ENCODE measurements around the gene LY86.
"Not testable (repeated sequence)": the region's sequence is repeated elsewhere in the genome, so short reads cannot be mapped to it uniquely, and the experiment has no call there.

LY86 gene

DNA sequence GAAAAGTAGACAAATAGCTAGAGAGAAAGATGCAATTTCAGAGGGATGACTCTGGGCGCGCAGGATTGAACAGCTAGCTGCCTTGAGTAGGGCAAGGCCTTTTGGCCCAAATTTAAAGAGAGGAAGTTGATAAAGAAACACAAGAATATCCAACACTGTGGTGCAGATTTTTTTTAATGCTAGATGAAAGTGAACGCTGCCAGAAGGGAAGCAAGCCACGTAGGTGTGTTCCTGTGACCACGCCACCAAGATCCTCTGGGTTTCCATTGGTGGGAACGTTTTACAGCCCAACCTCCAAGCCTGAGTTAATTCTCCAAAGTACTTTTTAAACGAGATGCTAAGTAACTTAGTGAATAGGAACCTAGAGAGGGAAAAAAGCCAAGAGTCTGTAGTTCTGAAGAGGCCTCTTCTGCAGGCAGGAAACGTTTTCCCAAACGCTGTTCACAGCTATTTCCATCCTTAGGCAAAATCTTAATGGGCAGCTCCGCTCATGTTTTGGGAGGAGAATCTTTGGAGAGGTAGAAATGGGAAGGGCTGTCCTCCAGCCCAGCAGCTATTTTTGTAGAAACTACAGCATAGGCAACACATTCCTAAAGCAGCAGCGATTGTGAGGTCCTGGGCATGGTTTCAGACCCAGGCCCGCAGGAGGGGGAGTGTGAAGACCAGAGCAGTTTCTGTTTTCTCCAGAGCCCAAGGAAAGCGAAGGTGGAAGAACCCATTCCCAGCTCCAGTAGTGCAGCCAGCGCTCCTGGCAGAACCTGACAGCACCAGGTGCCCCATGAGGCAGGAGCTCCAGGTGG lies 8.2 kb downstream of the LY86 start:
- DNase-seq (ENCODE audit: low read depth): no peak

DNA sequence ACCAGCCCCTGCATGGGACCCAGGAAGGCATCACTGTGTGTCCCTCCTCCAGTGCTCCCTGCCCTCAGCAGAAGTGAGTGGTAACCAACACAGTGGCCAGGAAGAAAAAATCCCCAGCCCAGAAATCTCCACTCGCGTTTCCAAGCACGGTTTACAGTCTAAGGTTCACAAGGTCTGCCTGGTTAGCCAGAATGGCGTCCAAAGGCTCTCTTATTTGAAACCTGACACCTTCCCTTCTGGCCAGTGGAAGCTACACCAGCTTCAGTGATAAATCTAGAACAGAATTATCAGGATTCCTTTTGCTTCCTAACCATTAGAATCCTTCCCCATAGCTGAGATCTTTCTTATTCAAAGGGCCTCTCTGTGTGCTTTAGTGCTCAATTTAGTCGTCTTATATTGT lies 9.2 kb downstream of the LY86 start:
- no peak for DNase-seq (ENCODE audit: low read depth)

DNA sequence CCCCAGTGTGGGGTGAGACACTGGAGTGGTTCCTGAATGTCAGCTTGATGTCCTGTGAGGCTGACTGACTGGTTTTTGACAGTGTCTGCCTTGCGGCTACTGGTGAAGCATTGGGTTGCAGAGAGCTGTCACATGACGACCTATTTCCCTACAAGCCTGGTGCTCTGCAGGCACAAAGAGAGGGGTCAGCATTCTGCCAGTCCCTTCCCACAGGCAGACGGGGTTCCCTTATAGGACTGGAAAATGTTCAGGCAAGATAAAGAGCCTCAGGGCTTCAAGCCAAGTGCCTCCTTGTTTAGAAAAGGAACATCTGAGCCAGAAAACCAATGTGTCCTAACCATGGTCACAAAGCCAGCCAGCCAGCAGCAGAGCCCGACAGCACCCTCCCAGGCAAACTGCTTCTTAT lies 11.0 kb downstream of the LY86 start:
- no peak for DNase-seq (ENCODE audit: low read depth)

DNA sequence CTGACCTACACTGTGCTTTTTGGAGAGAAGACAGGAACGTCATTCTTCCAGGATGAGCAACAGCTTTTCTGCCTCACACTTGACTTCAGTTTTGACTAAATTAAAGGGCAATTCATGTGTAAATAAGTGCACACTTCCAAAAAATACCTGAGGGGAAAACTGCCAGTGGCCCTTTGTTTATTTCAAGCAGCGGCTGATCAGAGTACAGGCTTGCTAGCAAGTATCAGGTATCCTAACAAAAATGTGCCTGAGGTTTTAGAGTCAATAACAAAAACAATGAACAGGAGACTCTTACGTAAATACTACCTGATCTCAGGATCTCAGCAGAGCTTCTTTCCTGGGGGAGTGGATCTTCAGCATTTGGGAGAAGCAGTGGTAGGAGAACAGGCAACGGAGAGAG lies 12.4 kb downstream of the LY86 start:
- DNase-seq (ENCODE audit: low read depth): no peak

DNA sequence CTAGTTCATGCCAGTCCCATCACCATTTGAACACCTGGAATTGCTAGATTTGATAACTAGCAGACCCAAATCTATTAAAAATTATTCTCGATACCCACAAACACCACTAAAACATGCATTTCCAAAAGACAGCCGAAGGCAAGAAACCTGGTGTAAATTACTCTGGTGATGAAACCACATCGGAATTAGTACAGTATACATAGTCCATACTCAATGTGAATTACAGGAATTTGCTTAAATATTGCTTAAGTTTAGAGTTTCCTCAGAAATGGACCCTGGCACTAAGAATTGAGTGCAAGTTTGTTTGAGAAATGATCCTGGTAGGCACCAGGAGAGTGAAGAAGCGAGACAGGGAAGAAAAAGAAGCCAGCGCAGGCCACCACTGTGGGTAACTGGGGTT lies 13.7 kb downstream of the LY86 start:
- DNase-seq (ENCODE audit: low read depth): no peak

DNA sequence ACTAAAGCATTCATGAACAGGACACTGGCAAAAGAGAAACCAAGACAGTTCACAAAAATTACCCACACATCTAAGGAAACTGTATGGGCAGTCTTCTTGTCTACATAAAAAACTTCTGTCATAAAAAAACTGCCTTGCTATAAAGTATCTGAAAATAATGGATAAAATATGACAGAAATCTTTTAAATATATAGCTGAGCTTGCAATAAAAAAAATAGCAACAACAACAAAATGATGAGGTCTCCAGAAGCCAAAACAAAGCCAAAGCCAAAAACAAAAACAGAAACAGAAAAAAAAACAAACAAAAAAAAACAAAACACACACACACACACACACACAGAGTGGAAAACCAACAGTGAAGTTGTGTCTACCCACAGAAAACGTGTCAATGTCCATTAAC lies 14.8 kb downstream of the LY86 start:
- no peak for DNase-seq (ENCODE audit: low read depth)

DNA sequence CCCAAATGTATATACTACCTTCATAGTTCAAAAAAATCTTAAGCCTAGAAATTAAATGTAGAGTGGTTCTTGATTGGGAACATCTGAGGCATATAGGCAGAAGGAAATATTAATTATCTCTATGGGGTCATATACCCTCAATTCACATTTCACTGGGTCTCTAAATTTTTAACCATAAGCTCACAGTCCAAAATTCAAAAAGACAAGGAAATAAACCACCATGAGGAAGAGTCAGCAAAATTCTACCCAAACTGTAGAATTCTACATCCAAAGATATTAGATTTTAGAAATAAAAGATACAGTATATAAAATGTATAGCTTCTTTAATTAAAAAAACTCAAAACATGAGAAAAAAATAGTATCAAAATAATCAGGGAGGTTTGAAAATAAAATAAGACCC lies 15.5 kb downstream of the LY86 start:
- no peak for DNase-seq (ENCODE audit: low read depth)

DNA sequence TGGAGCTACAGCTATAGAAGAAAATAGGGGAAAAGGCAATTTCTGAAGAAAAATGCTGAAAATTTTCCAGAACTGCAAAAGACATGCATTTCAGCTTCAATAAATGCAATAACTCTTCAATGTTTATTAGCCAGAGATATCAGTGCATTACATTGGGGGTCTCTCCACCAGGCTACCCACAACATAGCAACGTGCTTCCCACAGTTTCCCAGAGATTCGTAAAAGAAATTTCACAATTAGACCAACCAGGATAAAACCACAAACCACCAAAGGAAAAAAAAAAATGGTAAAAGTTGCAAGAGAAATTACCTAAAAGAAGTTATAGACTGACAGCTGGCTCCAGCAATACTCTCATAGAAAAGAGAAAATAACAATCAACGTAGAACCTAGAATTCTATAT lies 16.0 kb downstream of the LY86 start:
- DNase-seq (ENCODE audit: low read depth): no peak

DNA sequence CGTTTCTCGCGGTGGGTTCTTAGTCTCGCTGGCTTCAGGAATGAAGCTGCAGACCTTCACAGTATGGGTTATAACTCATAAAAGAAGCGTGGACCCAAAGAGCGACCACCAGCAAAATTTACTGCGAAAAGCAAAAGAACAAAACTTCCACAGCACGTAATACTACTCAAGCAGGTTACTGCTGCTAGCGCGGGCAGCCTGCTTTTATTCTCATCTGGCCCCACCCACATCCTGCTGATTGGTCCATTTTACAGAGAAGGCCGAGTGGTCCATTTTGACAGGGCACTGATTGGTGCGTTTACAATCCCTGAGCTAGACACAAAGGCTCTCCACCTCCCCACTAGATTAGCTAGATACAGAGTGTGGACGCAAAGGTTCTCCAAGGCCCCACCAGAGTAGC lies 17.4 kb downstream of the LY86 start:
- DNase-seq (ENCODE audit: low read depth): no peak

DNA sequence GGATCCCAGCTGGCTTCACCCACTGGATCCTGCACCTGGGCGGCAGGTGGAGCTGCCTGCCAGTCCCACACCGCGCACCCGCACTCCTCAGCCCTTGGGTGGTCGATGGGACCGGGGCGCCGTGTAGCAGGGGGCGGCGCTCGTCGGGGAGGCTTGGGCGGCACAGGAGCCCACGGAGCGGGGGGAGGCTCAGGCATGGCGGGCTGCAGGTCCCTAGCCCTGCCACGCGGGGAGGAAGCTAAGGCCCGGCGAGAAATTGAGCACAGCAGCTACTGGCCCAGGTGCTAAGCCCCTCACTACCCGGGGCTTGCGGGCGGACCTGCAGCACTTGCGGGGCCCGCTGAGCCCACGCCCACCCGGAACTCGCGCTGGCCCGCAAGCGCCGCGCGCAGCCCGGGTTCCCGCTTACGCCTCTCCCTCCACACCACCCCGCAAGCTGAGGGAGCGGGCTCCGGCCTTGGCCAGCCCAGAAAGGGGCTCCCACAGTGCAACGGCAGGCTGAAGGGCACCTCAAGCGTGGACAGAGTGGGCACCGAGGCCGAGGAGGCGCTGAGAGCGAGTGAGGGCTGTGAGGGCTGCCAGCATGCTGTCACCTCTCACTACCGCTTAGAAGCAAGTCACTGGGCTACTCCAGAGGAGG lies 18.0 kb downstream of the LY86 start:
- DNase-seq (ENCODE audit: low read depth): not testable (repeated sequence)

DNA sequence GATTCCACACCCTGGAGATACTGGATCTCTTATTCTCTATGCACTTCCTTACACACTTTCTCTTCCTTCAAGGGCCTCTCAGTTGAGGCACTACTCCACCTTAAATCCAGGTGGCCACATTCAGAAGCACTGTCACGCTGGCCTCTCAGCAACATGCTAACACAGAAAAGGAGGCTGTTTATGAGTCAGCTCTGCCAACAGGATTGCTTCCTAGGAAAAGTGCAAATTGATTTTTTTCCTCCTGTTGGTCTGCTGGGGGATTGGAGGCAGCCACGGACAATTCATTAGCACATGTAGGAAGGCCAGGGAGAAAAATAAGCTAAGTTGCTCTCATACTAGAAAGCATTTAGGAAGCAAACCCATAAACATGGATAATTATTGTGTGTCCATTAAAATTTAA lies 20.9 kb downstream of the LY86 start:
- DNase-seq (ENCODE audit: low read depth): no peak

DNA sequence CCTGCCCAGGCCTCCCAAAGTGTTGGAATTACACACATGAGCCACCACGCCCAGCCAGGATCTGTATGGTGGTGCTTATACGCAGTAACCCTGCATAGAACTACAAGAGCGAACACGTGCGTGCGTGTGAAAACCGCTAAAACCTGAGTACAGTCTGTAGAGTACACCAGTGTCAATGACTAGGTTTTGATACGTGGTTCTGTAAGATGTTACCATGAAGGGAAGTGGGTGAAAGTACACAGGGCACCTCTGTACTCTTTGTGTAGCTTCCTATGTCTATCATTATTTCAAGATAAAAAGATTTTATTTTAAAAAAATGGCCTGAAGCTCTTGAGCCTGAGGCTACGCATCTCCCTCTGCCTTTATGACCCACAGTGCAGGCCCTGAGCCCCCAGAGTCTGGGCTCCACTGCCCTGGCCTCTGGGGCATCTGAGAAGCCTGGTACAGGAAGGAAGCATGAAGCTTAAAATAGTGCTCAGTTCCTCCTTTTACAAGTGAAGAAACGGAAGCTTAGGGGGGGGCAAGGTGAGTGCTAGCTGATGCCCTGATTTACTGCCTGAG lies 21.6 kb downstream of the LY86 start:
- DNase-seq (ENCODE audit: low read depth): no peak

DNA sequence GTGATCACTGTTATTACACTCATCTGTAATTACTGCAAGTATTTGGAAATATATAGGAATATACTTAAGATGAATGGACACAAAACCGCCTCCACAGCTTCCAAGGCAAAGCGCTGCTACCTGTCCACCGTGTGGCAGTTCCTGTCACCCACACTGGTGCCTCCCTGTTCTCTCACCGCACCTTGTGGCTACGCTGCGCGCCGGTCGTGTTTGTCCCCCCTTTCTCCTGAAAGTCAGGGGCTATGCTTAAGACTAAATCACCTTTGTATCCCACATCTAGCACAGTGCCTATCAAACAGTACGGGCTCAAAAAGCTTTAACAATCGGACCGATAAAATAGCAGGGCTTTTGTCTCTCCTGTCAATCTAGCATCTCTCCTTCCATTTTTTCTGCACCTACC lies 23.0 kb downstream of the LY86 start:
- no peak for DNase-seq (ENCODE audit: low read depth)

DNA sequence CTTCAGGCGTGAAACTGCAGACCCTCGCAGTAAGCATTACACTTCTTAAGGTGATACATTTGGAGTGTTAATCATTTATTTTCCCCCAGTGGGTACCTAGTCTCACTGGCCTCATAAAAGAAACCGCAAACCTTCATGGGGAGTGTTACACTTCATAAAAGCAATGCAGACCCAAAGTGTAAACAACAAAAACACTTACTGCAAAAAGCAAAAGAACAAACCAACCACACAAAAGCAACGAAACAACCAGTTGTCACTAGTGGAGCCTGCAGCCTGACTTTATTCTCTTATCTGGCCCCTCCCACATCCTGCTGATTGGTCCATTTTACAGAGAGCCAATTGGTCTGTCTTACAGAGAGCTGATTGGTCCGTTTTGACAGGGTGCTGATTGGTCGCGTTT lies 23.8 kb downstream of the LY86 start:
- no peak for DNase-seq (ENCODE audit: low read depth)

DNA sequence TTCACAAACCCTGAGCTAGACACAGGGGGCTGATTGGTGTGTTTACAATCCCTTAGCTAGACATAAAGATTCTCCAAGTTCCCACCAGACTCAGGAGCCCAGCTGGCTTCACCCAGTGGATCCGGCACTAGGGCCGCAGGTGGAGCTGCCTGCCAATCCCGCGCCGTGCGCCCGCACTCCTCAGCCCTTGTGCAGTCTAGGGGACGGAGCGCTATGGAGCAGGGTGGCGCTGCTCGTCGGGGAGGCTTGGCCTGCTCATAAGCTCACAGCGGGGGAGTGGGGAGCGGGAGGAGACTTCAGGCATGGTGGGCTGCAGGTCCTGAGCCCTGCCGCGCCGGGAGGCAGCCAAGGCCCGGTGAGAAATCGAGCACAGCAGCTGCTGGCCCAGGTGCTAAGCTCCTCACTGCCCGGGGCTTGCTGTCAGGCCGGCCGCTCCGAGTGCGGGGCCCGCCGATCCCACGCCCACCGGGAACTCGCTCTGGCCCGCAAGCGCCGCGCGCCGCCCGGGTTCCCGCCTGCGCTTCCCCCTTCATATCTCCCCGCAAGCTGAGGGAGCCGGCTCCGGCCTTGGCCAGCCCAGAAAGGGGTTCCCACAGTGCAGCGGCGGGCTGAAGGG lies 24.7 kb downstream of the LY86 start:
- DNase-seq (ENCODE audit: low read depth): not testable (repeated sequence)

DNA sequence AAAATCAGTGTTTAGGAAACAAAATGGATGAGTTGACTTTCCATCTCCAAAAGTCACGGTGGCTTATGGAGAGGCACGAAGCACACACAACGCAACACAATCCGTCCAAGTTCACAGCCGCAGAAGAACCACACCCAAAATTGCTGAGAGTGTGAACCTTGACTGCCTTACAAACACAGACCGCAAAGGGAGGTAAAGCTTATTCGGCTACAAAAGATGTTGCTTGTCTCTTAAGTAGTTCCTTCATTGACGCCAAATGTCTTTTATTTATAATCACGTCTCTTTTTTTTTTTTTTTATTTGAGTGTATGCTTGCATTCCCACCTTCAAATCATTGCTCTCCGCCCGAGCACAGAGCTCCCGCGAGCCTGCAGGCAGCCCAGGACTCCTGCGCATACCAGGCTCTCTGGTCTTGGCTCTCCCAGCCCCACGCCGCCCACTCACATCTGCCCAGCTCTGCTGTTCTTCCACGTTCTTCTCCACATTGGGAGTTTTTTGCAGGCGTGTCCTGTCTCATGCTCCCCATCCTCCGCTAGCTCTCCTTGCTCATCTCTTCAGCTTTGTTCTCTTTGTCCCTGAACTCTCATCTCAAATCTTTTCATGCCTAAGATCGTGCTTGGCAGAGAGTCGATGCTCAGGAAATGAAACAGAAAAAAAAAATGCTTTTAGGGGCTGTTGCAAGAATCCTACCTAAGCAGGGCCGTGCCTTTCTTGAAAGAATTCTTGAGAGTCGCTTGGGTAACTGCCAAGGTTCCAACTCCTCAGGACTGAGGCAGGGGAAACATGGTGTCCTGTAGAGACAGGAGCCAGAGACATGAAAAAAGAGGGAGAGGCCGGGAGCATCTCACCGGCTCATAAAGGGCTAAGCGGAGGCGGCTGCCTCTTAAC lies 25.8 kb downstream of the LY86 start:
- DNase-seq (ENCODE audit: low read depth): no peak

DNA sequence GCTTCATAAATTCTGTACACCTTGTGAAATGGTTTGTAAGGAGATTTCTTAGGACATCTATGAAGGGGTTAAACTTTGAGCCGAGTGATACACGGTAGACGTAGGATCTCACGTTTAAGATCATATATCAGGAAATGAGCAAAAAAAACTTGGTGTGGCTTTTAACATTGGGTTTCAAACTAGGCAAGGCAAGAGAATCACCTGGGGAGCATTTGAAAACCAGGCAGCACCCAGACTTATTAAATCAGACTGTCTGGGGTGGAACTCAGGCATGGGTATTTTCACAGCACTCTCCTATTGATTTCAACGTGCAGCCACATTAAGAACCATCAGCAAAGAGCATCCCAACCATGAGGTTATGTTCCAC lies 26.4 kb downstream of the LY86 start:
- DNase-seq (ENCODE audit: low read depth): no peak

DNA sequence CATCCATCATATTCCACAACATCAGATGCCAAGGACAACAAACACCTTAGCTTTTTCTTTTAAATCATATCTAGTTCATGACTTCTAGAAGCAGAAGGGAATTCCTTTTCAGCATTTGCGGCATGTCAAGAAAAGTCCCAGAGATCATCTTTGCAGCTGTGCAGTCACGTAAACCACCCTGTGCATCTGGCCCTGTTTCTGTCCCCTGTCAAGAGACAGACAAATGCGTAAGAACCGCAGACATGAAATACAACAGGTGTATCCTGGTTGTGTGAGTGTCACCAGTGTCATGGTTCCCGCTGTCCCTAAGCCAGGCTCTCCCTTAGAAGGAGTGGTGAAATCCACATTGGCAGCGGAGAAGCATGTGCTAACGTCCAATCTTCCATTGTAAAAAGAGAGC lies 28.1 kb downstream of the LY86 start:
- DNase-seq (ENCODE audit: low read depth): no peak

DNA sequence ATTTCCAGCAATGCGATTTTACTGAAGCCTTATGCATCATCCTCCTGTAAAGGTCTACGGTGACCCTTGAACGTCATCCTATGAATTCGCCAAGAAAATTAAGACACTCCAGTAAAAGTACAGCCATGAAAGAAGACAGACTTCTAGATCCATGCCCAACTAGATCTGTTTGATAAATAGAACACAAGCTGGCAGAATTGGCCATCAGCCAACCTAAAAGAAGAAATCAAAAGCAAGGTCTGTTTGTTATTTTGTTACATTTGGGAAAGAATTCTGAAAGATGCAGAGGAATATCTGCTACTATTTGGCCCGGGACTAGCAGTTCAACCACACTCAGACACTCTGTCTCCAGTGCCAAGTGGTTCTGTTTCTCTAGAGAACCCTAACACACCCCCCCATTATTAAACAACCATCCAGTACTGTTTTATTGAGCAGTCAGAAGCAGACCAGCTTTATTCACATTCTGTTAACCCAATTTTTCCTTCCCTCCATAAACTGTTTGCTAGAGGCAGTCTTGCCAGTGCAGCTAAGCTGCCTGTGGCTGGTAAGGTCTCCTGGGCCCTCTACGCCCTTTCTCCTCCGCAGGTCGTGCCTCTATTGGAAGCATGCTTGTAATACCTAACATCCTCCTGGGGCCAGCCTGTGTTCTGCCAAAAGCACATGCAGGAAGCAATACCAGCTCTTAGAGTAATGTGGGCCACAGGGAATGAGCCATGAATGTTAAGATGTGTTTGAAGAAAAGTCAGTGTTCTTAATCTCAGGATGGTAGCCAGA lies 30.7 kb downstream of the LY86 start:
- no peak for DNase-seq (ENCODE audit: low read depth)

DNA sequence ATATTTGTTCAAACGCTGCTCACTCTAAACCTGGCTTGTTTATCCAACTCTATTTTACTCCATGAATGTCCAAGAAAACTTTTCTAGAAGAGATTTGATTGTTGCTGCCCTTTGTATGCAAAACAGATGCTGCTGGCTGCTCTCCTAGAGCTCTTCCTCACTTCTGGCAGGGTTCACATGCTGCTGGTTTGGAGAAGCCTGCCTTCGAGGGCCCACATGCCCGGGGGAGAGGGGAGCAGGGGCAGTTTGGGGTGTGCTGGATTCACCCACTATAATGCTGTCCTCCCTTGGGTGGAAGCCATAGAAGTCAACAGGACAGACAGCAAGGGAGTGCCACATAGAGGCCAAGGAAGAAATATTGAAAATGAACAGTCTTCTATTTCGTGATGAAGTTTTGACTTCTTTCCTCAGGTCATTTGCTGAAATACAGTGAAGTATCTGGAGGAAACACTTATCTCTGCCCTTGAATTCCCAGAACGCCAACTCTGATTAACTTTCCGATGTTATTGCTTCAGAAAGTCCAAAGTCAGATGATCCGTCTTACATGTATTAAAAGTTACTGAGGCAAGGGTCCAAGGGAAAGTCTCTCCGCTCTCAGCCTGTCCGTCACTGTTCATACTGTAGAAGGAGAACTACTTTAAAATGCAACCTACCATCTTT lies 32.4 kb downstream of the LY86 start:
- no peak for DNase-seq (ENCODE audit: low read depth)

DNA sequence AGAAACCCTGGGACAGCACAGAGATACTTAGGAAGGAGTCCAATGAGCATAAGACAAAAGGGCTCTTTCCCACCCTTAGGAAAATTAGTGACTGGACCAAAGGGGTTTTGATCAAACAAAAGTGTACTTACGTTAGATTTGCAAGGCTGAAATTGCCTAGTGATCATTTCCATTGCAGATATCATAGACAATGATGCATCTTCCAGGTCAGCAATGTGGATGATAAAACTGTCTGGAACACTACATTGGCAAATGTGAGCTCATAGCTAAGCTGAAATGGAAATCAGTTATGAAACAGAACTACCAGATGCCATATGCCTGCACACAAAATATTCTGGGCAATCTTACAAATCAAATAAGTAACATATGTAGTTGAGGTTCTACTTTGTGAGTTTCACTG lies 34.0 kb downstream of the LY86 start:
- no peak for DNase-seq (ENCODE audit: low read depth)

Data from T follicular helper cell (primary cell).